ENCODE data around the gene TMEM175. TPM values are rescaled to one million over a fixed set of nuclear protein-coding genes. Genes with fewer than 3 reads are reported as not detected.

TMEM175 gene
- total and polyA plus RNA-seq, 2 of the 13 experiments (the other 11 are each of a cell fraction or from before 2014, with no cell fraction given), result 5.1 to 9.9 TPM

DNA sequence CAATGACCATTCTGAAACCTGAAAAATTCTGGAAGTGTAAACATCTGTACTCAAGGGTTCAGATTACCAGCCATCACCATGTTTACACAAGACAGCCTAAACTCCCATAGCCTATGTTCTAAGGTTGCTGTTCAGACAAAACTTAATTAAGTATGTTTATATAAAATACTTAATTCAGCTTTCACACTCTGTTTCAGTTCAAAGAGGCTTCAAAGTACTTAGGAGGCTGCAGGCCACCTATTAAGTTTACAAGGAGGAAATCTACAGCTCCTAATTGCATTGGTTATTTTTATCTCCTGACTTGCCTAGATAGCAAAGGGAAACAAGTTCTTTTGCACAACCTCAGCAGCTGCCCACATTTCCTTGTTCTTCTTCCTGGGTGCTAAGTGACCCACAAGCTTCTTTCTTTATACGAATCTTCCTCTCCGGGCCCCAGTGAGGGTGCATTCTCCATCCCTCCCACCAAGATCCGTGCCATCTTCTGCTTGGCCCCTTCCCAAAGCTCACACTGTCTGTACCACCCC is 2.2 kb upstream of the TMEM175 start:
- Histone ChIP-seq H3K9me3 (ENCODE audit: low read length) (no peaks in the 10 kb centered on the region), H3K36me3 (replicated peaks in 1 of 2; ENCODE audit: control insufficient read depth in 1 of 2, insufficient read depth in 2 of 2, low read length in 2 of 2) (peaks cover 0 to 7% of the 10 kb centered on the region in 2 experiments; a peak in 1 of 5 replicates), H4K20me1 (ENCODE audit: insufficient read depth, low read length) (peaks cover 30% of the 10 kb centered on the region), H3K27ac (ENCODE audit: extremely low read length, insufficient read depth, low read length) (peak overlapping the region; percentile 48), H3K9ac (ENCODE audit: insufficient read depth, low read depth, low read length) (peak overlapping the region; percentile 96; the same call in 1 of the 2 replicates), H3K4me1 (ENCODE audit: insufficient read depth, low read length) (peaks cover 35% of the 10 kb centered on the region), H3K4me2 (ENCODE audit: low read depth, low read length) (peak overlapping the region; percentile 94), H3K79me2 (ENCODE audit: insufficient read depth, low read length) (peaks cover 52% of the 10 kb centered on the region), H3K27me3 (ENCODE audit: control insufficient read depth in 1 of 2, insufficient read depth in 2 of 2, low read length in 2 of 2) (no peaks in the 10 kb centered on the region; a peak in 1 of 5 replicates), H3K4me3 (replicated peaks in 1 of 3; ENCODE audit: insufficient read depth in 1 of 3, low read depth in 2 of 3, low read length in 3 of 3) (peak overlapping the region; percentile 84 to 100 (median 97); a peak in 4 of 6 replicates), H2AFZ (ENCODE audit: low read length) (no peak overlapping the region)
- no TSS peak for BruUV-seq (replicated peaks)
- 21% methylated on average over 3 of the region's 3 CpGs for whole genome bisulfite sequencing (ENCODE audit: low lambda C conversion rate)
- in situ Hi-C loops (cut with HindIII; ENCODE audit: extremely low pct_ligation_motif_present, low pct_unique_long_range_greater_than_20kb), result loop anchor here (5.0 kb wide), 1 partner anchor 57 kb away; the partner anchor contains the start of gene IDUA
- FAIRE-seq (peak; percentile 48), ATAC-seq (no peak), DNase-seq (ENCODE audit: low spot score) (peak; percentile 50)
- POLR2A ChIA-PET, result interaction anchor here (0.7 kb wide), 1 partner anchor 57 kb away, joined by 3 read pairs; the partner anchor contains the start of gene IDUA
- intact Hi-C loops (cut with micrococcal nuclease; ENCODE audit: unreplicated experiment), result loop anchor here (2.0 to 5.0 kb wide), 2 partner anchors 57 to 148 kb away; partner anchors contain the start of gene IDUA
- CTCF ChIA-PET (ENCODE audit: low intra/inter-chr PET ratio, low total read pairs), result no interaction called here
- TF ChIP-seq CEBPG (CRISPR knock-in tag; IDR thresholded peaks at IDR 0.05) (peak; percentile 10; the same call in 1 of the 2 replicates), SAP130 (CRISPR knock-in tag; IDR thresholded peaks at IDR 0.05; ENCODE audit: low read depth) (peak; percentile 65), ARNT (IDR thresholded peaks at IDR 0.05) (no peak), SMARCE1 (IDR thresholded peaks at IDR 0.05; ENCODE audit: borderline replicate concordance) (no peak), FOXA3 (CRISPR knock-in tag; IDR thresholded peaks at IDR 0.05) (peak; percentile 98), SATB2 (CRISPR knock-in tag; IDR thresholded peaks at IDR 0.05) (no peak), REL (CRISPR knock-in tag; conservative IDR thresholded peaks at IDR 0.05) (no peak), RFXANK (CRISPR knock-in tag; IDR thresholded peaks at IDR 0.05) (no peak), JARID2 (CRISPR knock-in tag; IDR thresholded peaks at IDR 0.05; ENCODE audit: insufficient replicate concordance) (no peak), HOXA5 (CRISPR knock-in tag; IDR thresholded peaks at IDR 0.05) (no peak), ZNF713 (CRISPR knock-in tag; IDR thresholded peaks at IDR 0.05) (no peak), GATAD2A (CRISPR knock-in tag; IDR thresholded peaks at IDR 0.05) (peak; percentile 38; the same call in 1 of the 2 replicates), FOXP1 (IDR thresholded peaks at IDR 0.05) (no peak), FOXP1 (CRISPR knock-in tag; IDR thresholded peaks at IDR 0.05) (peak; percentile 35; the same call in 1 of the 2 replicates)
- TF ChIP-seq, protein P1, sequence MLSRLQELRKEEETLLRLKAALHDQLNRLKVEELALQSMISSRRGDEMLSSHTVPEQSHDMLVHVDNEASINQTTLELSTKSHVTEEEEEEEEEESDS (CRISPR knock-in tag; IDR thresholded peaks at IDR 0.05; ENCODE audit: borderline replicate concordance), result no peak
- TF ChIP-seq, protein P2, sequence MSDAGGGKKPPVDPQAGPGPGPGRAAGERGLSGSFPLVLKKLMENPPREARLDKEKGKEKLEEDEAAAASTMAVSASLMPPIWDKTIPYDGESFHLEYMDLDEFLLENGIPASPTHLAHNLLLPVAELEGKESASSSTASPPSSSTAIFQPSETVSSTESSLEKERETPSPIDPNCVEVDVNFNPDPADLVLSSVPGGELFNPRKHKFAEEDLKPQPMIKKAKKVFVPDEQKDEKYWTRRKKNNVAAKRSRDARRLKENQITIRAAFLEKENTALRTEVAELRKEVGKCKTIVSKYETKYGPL (CRISPR knock-in tag; IDR thresholded peaks at IDR 0.05), result no peak
- TF ChIP-seq, protein P3, sequence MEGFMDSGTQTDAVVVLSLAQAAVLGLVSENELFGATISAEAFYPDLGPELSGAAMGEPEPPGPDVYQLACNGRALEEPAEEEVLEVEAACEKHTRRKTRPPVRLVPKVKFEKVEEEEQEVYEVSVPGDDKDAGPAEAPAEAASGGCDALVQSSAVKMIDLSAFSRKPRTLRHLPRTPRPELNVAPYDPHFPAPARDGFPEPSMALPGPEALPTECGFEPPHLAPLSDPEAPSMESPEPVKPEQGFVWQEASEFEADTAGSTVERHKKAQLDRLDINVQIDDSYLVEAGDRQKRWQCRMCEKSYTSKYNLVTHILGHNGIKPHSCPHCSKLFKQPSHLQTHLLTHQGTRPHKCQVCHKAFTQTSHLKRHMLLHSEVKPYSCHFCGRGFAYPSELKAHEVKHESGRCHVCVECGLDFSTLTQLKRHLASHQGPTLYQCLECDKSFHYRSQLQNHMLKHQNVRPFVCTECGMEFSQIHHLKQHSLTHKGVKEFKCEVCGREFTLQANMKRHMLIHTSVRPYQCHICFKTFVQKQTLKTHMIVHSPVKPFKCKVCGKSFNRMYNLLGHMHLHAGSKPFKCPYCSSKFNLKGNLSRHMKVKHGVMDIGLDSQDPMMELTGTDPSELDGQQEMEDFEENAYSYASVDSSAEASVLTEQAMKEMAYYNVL (CRISPR knock-in tag; IDR thresholded peaks at IDR 0.05; ENCODE audit: borderline replicate concordance), result no peak
- TF ChIP-seq, protein P4, sequence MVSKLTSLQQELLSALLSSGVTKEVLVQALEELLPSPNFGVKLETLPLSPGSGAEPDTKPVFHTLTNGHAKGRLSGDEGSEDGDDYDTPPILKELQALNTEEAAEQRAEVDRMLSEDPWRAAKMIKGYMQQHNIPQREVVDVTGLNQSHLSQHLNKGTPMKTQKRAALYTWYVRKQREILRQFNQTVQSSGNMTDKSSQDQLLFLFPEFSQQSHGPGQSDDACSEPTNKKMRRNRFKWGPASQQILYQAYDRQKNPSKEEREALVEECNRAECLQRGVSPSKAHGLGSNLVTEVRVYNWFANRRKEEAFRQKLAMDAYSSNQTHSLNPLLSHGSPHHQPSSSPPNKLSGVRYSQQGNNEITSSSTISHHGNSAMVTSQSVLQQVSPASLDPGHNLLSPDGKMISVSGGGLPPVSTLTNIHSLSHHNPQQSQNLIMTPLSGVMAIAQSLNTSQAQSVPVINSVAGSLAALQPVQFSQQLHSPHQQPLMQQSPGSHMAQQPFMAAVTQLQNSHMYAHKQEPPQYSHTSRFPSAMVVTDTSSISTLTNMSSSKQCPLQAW (CRISPR knock-in tag; IDR thresholded peaks at IDR 0.05), result no peak
- TF ChIP-seq, protein P5, sequence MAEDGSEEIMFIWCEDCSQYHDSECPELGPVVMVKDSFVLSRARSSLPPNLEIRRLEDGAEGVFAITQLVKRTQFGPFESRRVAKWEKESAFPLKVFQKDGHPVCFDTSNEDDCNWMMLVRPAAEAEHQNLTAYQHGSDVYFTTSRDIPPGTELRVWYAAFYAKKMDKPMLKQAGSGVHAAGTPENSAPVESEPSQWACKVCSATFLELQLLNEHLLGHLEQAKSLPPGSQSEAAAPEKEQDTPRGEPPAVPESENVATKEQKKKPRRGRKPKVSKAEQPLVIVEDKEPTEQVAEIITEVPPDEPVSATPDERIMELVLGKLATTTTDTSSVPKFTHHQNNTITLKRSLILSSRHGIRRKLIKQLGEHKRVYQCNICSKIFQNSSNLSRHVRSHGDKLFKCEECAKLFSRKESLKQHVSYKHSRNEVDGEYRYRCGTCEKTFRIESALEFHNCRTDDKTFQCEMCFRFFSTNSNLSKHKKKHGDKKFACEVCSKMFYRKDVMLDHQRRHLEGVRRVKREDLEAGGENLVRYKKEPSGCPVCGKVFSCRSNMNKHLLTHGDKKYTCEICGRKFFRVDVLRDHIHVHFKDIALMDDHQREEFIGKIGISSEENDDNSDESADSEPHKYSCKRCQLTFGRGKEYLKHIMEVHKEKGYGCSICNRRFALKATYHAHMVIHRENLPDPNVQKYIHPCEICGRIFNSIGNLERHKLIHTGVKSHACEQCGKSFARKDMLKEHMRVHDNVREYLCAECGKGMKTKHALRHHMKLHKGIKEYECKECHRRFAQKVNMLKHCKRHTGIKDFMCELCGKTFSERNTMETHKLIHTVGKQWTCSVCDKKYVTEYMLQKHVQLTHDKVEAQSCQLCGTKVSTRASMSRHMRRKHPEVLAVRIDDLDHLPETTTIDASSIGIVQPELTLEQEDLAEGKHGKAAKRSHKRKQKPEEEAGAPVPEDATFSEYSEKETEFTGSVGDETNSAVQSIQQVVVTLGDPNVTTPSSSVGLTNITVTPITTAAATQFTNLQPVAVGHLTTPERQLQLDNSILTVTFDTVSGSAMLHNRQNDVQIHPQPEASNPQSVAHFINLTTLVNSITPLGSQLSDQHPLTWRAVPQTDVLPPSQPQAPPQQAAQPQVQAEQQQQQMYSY (CRISPR knock-in tag; IDR thresholded peaks at IDR 0.05), result no peak

Measured in HepG2 (cell line).